ENCODE results near the gene MAF. TPM values are rescaled to one million over a fixed set of nuclear protein-coding genes. Genes with fewer than 3 reads are reported as not detected.

The MAF gene
- polyA plus RNA-seq, 1 donor (not counting 4 experiments of a cell fraction or from before 2014, with no cell fraction given): 8.2 TPM

GRCh38 chr16:79557421-79557820, 43.1 kb downstream of the MAF start:
- no peak overlapping the region for H3K4me3 ChIP-seq (ENCODE audit: control insufficient read depth in 2 of 3, extremely low read depth in 1 of 3, insufficient read depth in 2 of 3, low read depth in 1 of 3, low read length in 3 of 3)
- no peak overlapping the region for H3K27ac ChIP-seq (ENCODE audit: control insufficient read depth, insufficient read depth, low read length)
- H4K20me1 ChIP-seq (ENCODE audit: control insufficient read depth, extremely low read depth, insufficient read depth, low read length): no peaks in the 10 kb centered on the region
- H3K36me3 ChIP-seq (ENCODE audit: control insufficient read depth in 2 of 2, extremely low read depth in 1 of 2, insufficient read depth in 2 of 2, low read length in 2 of 2): no peaks in the 10 kb centered on the region
- no peaks in the 10 kb centered on the region for H3K4me1 ChIP-seq (ENCODE audit: control insufficient read depth, extremely low read depth, insufficient read depth, low read length)
- H3K9me3 ChIP-seq (ENCODE audit: control insufficient read depth, low read depth, low read length): no peaks in the 10 kb centered on the region
- H3K9ac ChIP-seq (ENCODE audit: control insufficient read depth, extremely low read depth, insufficient read depth, low read length): no peak overlapping the region
- H3K79me2 ChIP-seq (ENCODE audit: control insufficient read depth, insufficient read depth, low read length): no peaks in the 10 kb centered on the region
- DNase-seq (ENCODE audit: low read depth, low spot score): no peak
- dilution Hi-C loops (cut with MboI; ENCODE audit: extremely low pct_ligation_motif_present, low sequenced_read_pairs): no loop called here
- FAIRE-seq: no peak
- H3K4me2 ChIP-seq (ENCODE audit: control insufficient read depth, extremely low read depth, insufficient read depth, low read depth, low read length): no peak overlapping the region
- TF ChIP-seq EZH2 (IDR thresholded peaks at IDR 0.05; ENCODE audit: low read length) (no peak), CTCF (optimal IDR thresholded peaks at IDR 0.05 in 1 of 3, IDR thresholded peaks at IDR 0.05 in 1 of 3, conservative IDR thresholded peaks at IDR 0.05 in 1 of 3; ENCODE audit: extremely low read depth in 1 of 3, insufficient read depth in 2 of 3, low read length in 3 of 3) (no peak)
- H2AFZ ChIP-seq (ENCODE audit: control insufficient read depth, low read length): no peak overlapping the region
- H3K9me1 ChIP-seq (ENCODE audit: control insufficient read depth, extremely low read depth, insufficient read depth, low read length): no peaks in the 10 kb centered on the region
- H3K27me3 ChIP-seq (ENCODE audit: control insufficient read depth, extremely low read depth, insufficient read depth, low read length): peaks cover 1% of the 10 kb centered on the region

GRCh38 chr16:79554912-79555311, 45.6 kb downstream of the MAF start:
- Histone ChIP-seq H4K20me1 (ENCODE audit: control insufficient read depth, extremely low read depth, insufficient read depth, low read length) (no peaks in the 10 kb centered on the region), H3K27me3 (ENCODE audit: control insufficient read depth, extremely low read depth, insufficient read depth, low read length) (peaks cover 6% of the 10 kb centered on the region), H3K9me3 (ENCODE audit: control insufficient read depth, low read depth, low read length) (no peaks in the 10 kb centered on the region), H3K9me1 (ENCODE audit: control insufficient read depth, extremely low read depth, insufficient read depth, low read length) (no peaks in the 10 kb centered on the region), H3K9ac (ENCODE audit: control insufficient read depth, extremely low read depth, insufficient read depth, low read length) (no peak overlapping the region), H3K4me1 (ENCODE audit: control insufficient read depth, extremely low read depth, insufficient read depth, low read length) (no peaks in the 10 kb centered on the region), H3K4me2 (ENCODE audit: control insufficient read depth, extremely low read depth, insufficient read depth, low read depth, low read length) (no peak overlapping the region), H3K4me3 (ENCODE audit: control insufficient read depth in 2 of 3, extremely low read depth in 1 of 3, insufficient read depth in 2 of 3, low read depth in 1 of 3, low read length in 3 of 3) (no peak overlapping the region), H2AFZ (ENCODE audit: control insufficient read depth, low read length) (no peak overlapping the region), H3K36me3 (ENCODE audit: control insufficient read depth in 2 of 2, extremely low read depth in 1 of 2, insufficient read depth in 2 of 2, low read length in 2 of 2) (no peaks in the 10 kb centered on the region), H3K79me2 (ENCODE audit: control insufficient read depth, insufficient read depth, low read length) (no peaks in the 10 kb centered on the region), H3K27ac (ENCODE audit: control insufficient read depth, insufficient read depth, low read length) (no peak overlapping the region)
- TF ChIP-seq EZH2 (IDR thresholded peaks at IDR 0.05; ENCODE audit: low read length) (no peak), CTCF (optimal IDR thresholded peaks at IDR 0.05 in 1 of 3, IDR thresholded peaks at IDR 0.05 in 1 of 3, conservative IDR thresholded peaks at IDR 0.05 in 1 of 3; ENCODE audit: extremely low read depth in 1 of 3, insufficient read depth in 2 of 3, low read length in 3 of 3) (no peak)
- dilution Hi-C loops (cut with MboI; ENCODE audit: extremely low pct_ligation_motif_present, low sequenced_read_pairs): no loop called here
- FAIRE-seq: no peak
- no peak for DNase-seq (ENCODE audit: low read depth, low spot score)
